Right renal cortex interstitium (tissue), 3 donors: ENCODE results near the gene NXF2. TPM values are rescaled to one million over a fixed set of nuclear protein-coding genes. Genes with fewer than 3 reads are reported as not detected.
"Not testable (repeated sequence)": the region's sequence is repeated elsewhere in the genome, so short reads cannot be mapped to it uniquely, and the experiment has no call there.

Experiments
- DNase-seq, 3 donors: peaks; one replicate each; pipeline ENCODE4 v3.0.0-alpha.2; 2013; ENCODE audit warnings: low read depth in 3 of 3, low spot score in 2 of 3
- polyA plus RNA-seq, 3 donors: library from polyadenylated mRNA; unstranded; fragments of 120-200 nt; gene quantifications; one replicate each; pipeline ENCODE4 v1.2.1, GENCODE V29; 2013; ENCODE audit not compliant: insufficient read length in 3 of 3

NXF2 gene, protein sequence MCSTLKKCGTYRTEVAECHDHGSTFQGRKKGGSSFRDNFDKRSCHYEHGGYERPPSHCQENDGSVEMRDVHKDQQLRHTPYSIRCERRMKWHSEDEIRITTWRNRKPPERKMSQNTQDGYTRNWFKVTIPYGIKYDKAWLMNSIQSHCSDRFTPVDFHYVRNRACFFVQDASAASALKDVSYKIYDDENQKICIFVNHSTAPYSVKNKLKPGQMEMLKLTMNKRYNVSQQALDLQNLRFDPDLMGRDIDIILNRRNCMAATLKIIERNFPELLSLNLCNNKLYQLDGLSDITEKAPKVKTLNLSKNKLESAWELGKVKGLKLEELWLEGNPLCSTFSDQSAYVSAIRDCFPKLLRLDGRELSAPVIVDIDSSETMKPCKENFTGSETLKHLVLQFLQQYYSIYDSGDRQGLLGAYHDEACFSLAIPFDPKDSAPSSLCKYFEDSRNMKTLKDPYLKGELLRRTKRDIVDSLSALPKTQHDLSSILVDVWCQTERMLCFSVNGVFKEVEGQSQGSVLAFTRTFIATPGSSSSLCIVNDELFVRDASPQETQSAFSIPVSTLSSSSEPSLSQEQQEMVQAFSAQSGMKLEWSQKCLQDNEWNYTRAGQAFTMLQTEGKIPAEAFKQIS
- polyA plus RNA-seq = under 1 TPM; 0.08 to 0.62 (median 0.54) TPM

DNA sequence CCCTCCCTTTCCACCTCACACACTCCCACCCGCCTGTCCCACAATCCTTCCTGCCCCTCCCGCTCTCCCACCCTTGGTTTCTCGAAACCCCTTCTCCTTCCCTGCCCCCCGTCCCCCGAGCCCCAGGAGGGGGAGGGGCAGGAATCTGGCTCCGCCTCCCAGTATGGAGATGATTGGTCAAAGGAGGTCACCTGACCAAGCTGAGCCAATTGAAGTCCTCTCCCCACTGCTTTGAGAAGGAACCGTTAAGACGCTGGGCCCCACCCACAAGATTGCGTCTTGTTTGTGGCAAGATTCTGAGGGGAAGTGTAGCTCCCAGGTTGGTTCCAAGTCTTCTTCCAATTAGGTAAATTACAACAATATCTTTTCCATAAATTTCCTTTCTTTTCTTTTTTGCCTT is at the start of gene NXF2:
Gene NXF2, plus strand, starts transcription at position 275 of the 400 bp plus-strand sequence. CDS start 59,912 bp downstream, outside the sequence.
- not testable (repeated sequence) for DNase-seq

DNA sequence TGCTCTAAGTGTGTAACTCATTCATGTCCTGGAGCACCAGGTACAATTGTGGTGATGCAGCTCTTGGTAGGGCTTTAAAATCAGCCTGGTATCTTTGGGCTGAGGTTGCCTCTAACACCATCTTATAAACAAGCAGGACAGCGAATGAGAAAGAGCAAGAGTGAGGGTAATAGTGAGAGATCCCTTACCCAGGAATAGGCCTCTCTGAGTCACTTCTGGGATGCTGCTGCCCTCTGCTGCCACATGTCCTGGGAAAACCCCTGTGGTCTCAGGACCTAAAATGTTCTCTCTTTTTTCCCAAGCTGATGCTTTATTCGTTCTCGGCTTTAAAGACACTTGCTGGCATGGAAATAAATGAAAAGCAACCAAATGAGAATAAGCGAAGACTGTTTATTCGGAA is 39.0 kb upstream of the NXF2 start:
- not testable (repeated sequence) for DNase-seq

DNA sequence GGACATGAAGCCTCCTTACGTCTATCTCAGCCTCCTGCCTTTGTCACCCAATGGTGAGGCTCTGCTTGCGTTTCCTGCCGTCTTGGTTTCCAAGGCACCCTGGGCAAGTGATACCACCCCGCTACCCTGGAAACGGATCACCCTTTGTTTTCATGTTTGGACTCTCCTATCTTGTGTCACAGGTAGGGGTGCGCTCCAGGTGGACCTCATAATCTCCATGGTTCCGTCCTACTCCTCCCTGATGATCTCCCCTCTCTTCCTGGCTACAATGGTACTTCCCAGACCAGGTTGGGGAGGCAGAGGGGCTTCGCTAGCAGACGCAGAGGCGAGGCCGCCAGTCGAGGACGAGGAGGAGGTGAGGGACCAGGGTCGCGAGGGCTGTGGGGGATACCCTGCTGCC is 32.0 kb upstream of the NXF2 start, which contains the start of gene TCP11X1:
Gene TCP11X1, plus strand, starts transcription at position 316 of the 400 bp plus-strand sequence.
- DNase-seq = not testable (repeated sequence)

DNA sequence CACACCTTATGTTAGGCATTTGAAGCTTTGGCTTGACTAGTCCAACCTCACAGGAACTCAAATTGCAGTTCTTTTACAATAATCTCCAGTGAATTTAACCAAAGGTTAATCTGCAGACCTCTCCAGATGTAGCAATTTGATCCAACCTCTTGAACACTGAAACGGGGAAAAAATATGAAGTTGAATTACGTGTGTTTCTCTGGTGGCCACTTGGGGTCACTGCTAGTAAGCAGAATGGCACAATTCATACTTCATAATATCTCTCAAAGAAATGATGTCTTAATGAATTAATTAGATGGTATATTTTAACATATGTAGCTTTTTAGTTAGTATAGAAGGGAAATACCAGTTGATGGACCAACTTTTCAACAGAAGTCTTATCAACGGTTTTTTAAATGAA is 30.5 kb upstream of the NXF2 start:
- DNase-seq = not testable (repeated sequence)

DNA sequence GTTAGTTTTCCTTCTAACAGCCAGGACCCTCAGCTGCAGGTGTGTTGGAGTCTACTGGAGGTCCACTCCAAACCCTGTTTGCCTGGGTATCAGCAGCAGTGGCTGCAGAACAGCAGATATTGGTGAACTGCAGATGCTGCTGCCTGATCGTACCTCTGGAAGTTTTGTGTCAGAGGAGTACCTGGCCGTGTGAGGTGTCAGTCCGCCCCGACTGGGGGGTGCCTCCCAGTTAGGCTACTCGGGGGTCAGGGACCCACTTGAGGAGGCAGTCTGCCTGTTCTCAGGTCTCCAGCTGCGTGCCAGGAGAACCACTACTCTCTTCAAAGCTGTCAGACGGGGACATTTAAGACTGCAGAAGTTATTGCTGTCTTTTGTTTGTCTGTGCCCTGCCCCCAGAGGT is 11.3 kb upstream of the NXF2 start:
- not testable (repeated sequence) for DNase-seq

DNA sequence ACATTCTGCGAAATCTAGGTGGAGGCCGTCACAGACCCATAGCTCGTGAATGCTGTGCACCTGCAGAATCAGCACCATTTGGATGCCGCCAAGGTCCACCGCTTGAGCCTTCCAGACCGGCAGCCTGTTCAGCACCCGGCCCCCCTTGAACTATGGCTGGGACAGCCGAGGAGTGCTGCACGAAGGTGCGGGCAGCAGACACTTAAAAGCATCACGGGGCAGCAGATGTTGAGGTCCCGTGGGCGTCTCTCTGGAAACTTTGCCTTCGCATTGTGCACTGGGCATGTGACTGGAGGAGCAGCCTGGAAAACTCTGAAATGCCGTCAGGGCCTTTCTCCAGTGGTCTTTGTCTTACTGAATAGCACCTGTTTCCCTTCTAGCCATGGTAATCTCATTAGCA is 6.7 kb upstream of the NXF2 start:
- DNase-seq = not testable (repeated sequence)

DNA sequence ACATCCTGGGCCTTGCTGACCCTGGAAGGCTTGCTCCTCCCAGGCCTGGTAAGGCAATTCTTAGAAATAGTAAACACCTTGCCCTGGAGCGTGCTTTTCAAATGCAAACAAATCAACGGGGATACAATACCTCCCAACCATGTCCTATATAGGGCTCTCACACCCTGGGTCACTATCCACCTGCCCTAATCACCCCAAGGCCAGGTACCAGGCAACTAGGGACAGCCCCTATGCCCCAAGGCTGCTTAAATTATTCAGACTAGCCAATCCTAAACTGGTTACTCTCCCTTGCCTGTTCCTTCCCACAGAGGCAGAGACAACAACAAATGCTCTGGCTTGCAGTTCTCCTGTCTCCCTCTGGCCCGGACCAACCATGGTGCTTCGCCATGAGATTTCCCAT is 25.3 kb downstream of the NXF2 start:
- DNase-seq = not testable (repeated sequence)

DNA sequence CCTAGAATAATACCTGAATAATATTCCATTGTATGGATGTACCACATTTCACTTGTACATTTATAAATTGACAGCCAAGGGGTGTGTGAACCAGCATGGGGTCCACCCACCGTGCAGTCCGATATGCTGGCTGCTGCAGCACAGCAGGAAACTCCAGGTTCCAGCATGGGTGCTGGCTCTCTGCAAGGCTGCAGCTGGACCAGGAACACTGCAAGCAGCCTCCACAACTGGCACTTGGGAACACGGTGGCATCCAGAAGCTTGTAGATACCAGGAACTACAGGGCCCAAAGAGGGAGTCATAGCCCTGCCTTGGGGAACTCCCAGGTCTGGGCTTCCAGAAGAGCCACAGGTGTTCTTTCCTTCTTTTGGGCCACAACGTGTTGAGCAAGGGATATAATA is 91.2 kb downstream of the NXF2 start:
- DNase-seq = no peak

DNA sequence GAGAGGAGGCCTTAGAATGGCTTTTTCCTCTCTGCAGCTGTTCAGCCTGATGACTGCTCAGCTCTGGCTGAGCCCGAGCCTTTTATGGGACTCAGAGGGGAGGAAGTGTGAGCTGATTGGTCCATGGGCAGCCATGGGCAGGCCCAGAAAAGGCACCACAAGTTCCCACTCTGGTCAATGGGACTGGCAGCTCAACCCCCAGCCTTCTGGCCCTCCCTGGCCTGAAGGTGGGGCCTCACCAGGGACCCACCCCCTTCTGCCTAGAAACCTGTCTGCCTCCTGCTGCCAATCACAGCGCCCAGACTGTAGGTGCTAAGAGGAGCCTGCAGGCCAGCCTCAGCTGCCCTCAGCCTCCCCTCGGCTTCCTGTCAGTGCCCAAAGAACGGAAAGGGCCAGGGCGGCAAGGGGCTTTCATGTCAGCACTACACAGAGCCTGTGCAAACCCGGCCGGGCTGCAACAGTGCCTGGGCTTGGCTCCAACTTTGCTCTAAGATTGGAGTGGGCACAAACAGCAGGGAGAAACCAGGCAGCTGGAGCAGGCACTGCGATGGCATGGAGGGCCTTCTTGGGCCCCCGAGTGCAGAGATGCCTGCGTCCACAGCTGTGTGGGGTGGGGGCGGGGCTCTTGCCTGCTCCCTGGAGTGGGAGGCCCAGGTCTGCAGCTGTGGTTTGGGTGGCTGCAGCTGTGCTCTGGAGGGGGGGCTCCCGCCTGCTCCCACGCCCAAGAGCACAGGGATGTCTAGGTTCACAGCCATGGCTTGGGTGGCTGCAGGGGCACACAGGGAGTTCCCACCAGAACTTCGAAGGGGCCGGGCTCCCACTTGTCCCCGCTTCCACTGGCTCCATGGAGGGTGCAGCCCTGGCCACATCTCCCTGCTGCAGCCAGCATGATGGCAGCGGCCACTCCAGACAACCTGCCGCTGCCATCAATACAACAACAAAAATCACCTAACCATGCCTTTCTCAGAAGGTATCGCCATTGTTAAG is 92.6 kb downstream of the NXF2 start:
- DNase-seq = no peak

DNA sequence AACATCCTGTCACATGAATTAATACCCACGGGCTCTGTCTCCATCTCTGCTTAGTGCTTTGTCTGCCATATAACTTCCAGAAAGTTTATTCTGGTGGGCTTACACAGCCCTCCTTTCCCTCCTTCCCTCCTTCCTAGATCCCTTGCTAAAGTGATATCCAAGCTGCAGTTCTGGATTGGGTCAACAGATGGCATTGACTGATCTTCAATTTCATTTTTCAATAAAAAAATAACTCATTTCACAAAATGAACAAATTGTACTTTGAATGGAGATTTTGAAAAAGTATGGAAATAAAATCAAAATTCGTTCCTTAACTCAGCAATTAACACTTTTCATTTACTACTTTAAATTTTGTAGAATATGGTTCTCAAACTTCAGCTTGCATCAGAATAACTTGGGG is 94.9 kb downstream of the NXF2 start:
- no peak for DNase-seq

DNA sequence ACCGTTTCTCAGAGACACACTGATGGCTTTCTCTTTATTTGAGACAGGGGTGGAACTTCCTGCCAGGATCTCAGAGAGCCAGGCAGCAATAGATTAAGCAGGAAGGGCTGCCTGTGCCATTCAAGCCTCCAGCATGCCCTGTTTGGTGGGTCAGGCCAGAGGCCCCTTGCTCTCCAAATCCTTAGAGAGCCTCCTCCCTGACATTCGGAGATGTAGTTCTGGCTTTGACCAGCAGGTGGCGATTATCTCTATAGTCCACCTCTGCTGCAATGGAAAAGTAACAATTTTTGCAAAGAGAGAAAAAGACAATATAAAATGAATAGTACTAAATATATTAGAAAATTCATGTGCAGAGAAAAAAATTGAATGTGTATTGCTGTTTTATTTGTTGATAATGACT is 98.9 kb downstream of the NXF2 start:
- DNase-seq = peak in 2 of 3 donors; percentile 10 to 15

Other genes with a start within 250 kb of the NXF2 start
- 10 to 100 TPM; 20.8 to 26.0 (median 26.0) TPM for gene TCEAL2, start 121.5 kb upstream of the NXF2 start, polyA plus RNA-seq
- under 1 TPM; 0.19 to 0.54 (median 0.31) TPM for gene TCEAL6, start 104.7 kb upstream of the NXF2 start, polyA plus RNA-seq
- 10 to 100 TPM; 12.4 to 18.8 (median 13.5) TPM for gene BEX5, start 91.2 kb upstream of the NXF2 start, polyA plus RNA-seq
- under 1 TPM in 1 of 3 donors, not detected in 2; 0.44 TPM for gene TCP11X1, start 31.9 kb upstream of the NXF2 start, polyA plus RNA-seq
- gene NXF2B, start 192.8 kb downstream of the NXF2 start, polyA plus RNA-seq = 1 to 10 TPM in 1 of 3 donors, under 1 TPM in 2; 0.69 to 1.5 (median 0.79) TPM
- gene TCP11X2, start 224.6 kb downstream of the NXF2 start, polyA plus RNA-seq = 1 to 10 TPM in 2 of 3 donors, under 1 TPM in 1; 0.68 to 2.2 (median 1.2) TPM